ENCODE results near the gene LACC1. TPM values are rescaled to one million over a fixed set of nuclear protein-coding genes. Genes with fewer than 3 reads are reported as not detected.

The LACC1 gene
- total RNA-seq, 1 donor from 2014 or later: 2.9 TPM

- H3K9me3 Mint-ChIP-seq (ENCODE audit: low read depth): no peaks in the 10 kb centered on the region
- H3K36me3 Mint-ChIP-seq (ENCODE audit: insufficient read depth): no peaks in the 10 kb centered on the region
- TF ChIP-seq CTCF (IDR thresholded peaks at IDR 0.05; ENCODE audit: unreplicated experiment): no peak
- no peaks in the 10 kb centered on the region for H3K27me3 Mint-ChIP-seq
- H3K4me3 Mint-ChIP-seq (ENCODE audit: low read depth): no peak overlapping the region
- H3K27ac Mint-ChIP-seq: no peak overlapping the region
- DNase-seq (ENCODE audit: low spot score, unreplicated experiment): no peak
- peaks cover 17% of the 10 kb centered on the region for H3K4me1 Mint-ChIP-seq (ENCODE audit: low read depth)
These were observed 58.1 kb downstream of the LACC1 start for GRCh38 chr13:43937839-43938238.

- no peaks in the 10 kb centered on the region for H3K9me3 Mint-ChIP-seq (ENCODE audit: low read depth)
- H3K36me3 Mint-ChIP-seq (ENCODE audit: insufficient read depth): no peaks in the 10 kb centered on the region
- TF ChIP-seq CTCF (IDR thresholded peaks at IDR 0.05; ENCODE audit: unreplicated experiment): no peak
- no peak for DNase-seq (ENCODE audit: low spot score, unreplicated experiment)
- no peak overlapping the region for H3K27ac Mint-ChIP-seq
- H3K4me1 Mint-ChIP-seq (ENCODE audit: low read depth): peaks cover 14% of the 10 kb centered on the region
- H3K27me3 Mint-ChIP-seq: no peaks in the 10 kb centered on the region
- H3K4me3 Mint-ChIP-seq (ENCODE audit: low read depth): no peak overlapping the region
These were observed 58.7 kb downstream of the LACC1 start for GRCh38 chr13:43938449-43938848.

GRCh38 chr13:43939086-43939485 lies 59.4 kb downstream of the LACC1 start:
- Mint-ChIP-seq H3K4me1 (ENCODE audit: low read depth) (peaks cover 9% of the 10 kb centered on the region), H3K27me3 (no peaks in the 10 kb centered on the region), H3K36me3 (ENCODE audit: insufficient read depth) (no peaks in the 10 kb centered on the region), H3K27ac (no peak overlapping the region), H3K4me3 (ENCODE audit: low read depth) (no peak overlapping the region), H3K9me3 (ENCODE audit: low read depth) (no peaks in the 10 kb centered on the region)
- no peak for DNase-seq (ENCODE audit: low spot score, unreplicated experiment)
- TF ChIP-seq CTCF (IDR thresholded peaks at IDR 0.05; ENCODE audit: unreplicated experiment): no peak

- no peak for TF ChIP-seq CTCF (IDR thresholded peaks at IDR 0.05; ENCODE audit: unreplicated experiment)
- no peaks in the 10 kb centered on the region for H3K36me3 Mint-ChIP-seq (ENCODE audit: insufficient read depth)
- no peak for DNase-seq (ENCODE audit: low spot score, unreplicated experiment)
- no peak overlapping the region for H3K4me3 Mint-ChIP-seq (ENCODE audit: low read depth)
- peaks cover 3% of the 10 kb centered on the region for H3K4me1 Mint-ChIP-seq (ENCODE audit: low read depth)
- H3K27me3 Mint-ChIP-seq: no peaks in the 10 kb centered on the region
- H3K27ac Mint-ChIP-seq: no peak overlapping the region
- no peaks in the 10 kb centered on the region for H3K9me3 Mint-ChIP-seq (ENCODE audit: low read depth)
These were observed 62.6 kb downstream of the LACC1 start for GRCh38 chr13:43942286-43942685.

Other genes with a start within 250 kb of the LACC1 start
- 2.2 and 2.5 TPM in 2 replicates for gene ENOX1, start 92.9 kb upstream of the LACC1 start, total RNA-seq
- gene CCDC122, start 164 bp upstream of the LACC1 start, total RNA-seq: 12.4 and 12.9 TPM in 2 replicates